GM19099 (cell line): ENCODE measurements around the gene SPRING1.

Experiments
- POLR2A ChIP-seq: IDR thresholded peaks from 3 replicates; pipeline ENCODE4 v1.6.1; 2011; ENCODE audit warnings: low read depth; ENCODE audit not compliant: insufficient read length; ENCODE audit errors: extremely low read depth

SPRING1 gene

DNA sequence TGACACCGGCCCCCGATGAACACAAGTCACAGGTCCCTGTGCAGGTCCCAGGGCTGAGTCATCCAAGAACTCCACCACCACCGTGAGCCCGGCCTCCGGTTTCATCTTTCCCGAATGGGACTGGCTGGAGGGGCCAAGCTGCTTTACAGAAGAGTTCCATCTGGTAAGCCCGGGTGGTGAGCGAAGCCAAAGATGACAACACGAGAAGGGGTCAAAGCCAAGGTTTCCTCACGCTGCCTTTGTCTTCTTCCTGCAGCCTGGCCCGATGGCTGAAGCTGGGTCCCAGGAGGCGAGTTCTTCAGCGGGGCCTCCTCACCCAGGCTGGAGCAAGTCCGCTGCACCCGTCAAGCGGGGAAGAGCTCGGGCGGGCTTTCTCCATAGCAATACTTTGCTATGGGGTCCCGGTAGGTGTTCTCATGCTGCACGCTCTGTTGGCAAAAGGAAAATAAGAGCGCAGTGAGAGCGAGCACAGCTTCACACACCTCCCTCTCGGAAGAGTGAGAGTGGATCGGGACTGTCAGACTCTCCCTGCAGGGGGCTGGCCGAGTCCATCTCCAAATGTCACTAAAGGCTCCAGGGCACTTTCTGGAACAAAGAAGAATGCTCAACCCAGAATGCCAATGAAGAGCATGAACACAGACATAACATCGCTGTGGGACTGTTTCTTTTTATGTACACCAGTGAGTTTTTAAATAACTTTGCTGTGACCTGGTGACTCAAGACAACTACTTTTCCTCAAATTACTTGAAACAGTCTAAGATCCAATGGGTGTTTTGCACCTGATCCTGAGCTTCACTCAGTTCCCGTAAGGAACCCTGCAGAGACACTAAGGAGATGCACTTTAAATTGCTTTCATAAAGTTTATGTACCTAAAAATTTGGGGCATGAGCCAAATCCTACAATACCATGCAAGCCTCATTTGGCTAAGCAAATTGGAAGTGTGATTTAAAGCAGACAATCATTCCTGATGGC, 20.1 kb downstream of the SPRING1 start:
- no peak for TF ChIP-seq POLR2A

GRCh38 chr12:116714175-116714574, 23.7 kb downstream of the SPRING1 start:
- no peak for TF ChIP-seq POLR2A

DNA sequence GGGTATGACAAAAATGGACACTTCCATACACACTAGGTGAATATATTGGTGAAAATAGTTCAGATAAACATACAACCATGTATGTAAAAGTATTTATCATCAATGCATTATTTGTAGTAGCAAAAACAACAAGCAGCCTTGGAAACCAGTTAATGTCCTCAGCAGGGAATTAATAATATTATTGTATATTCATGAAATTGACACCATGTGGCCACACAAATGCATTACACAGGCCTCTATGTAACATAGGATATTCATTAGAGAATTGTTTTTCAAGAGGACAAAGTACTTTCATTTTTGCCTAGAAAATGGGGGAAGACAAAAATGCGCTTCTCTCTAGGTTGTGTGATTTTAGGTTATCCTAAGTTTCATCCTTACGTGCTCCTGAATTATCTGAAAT, 24.3 kb downstream of the SPRING1 start:
- no peak for TF ChIP-seq POLR2A

DNA sequence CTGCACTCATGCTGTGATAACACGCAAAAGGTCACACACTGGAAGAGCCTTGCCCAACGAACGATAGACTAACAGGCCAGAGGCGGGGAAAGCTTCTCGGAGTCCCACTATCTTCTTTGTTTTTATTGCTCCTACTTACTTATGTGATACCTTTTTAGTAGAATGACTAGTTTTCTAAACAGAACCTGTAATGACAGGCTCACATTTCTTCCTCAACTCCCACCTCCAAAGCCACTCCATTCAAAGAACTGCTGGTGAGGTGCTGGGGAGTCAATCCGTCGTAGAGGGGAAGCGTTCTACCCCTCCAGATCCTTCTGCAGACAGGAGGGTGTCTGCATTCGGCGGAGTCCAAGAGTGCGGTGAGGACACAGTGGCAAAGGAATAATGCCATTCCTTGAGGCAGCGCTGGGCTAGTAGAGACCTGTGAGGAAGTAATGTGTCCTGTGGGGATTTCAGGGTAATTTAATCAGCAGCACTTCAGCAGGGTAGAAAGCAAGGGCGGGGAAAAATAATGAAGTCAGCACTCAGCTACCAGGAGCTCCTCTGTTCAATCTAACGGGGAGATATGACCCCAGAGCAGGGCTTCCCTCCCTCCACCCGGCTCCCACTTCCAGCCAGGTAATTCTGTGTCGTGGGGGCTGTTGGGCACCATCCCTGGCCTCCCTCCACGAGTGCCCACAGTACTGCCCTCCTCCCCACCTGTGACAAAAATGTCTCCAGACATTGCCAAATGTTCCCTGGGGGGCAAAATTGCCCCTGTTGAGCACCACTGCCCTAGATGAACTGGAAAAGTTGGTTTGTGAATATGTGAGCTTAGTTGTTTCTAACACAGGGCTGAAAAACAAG, 25.2 kb downstream of the SPRING1 start:
- TF ChIP-seq POLR2A = no peak

DNA sequence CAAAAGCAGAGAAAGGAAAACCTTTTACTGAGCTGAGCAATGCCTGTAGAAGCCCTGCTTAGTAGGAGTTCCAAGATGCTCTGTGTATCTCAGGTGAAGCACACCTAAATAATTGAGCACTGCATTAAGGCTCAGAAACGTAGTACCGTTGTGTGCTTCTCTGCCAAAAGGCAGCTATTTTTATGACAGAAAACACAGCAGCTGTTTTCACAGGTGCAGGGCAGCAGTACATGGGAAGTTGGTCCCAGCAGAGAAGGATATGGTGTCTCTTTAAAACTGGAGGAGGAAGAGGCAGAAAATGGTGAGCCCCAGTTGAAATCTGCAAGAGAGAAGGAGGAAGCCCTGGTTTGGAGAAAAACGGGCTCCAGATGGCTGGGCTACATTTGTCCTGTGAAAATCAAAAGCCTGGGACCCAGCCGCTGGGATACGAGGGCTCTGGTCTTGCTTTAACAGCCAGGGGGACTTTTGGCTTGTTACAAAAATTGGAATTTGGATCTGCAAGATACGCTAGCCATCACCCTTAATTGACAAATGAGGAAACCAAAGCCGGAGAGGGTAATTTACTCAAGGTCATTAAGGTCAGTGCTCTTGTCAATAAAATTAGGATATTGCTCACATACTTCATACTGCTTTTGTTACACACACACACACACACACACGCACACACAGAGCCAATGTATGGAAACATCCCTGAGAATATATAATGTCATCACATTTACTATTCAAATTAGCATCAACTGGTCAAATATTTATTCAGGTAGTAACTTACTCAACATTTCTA, 27.3 kb downstream of the SPRING1 start:
- TF ChIP-seq POLR2A = no peak

- TF ChIP-seq POLR2A = no peak
Observed at GRCh38 chr12:116709768-116710167, 28.1 kb downstream of the SPRING1 start.

DNA sequence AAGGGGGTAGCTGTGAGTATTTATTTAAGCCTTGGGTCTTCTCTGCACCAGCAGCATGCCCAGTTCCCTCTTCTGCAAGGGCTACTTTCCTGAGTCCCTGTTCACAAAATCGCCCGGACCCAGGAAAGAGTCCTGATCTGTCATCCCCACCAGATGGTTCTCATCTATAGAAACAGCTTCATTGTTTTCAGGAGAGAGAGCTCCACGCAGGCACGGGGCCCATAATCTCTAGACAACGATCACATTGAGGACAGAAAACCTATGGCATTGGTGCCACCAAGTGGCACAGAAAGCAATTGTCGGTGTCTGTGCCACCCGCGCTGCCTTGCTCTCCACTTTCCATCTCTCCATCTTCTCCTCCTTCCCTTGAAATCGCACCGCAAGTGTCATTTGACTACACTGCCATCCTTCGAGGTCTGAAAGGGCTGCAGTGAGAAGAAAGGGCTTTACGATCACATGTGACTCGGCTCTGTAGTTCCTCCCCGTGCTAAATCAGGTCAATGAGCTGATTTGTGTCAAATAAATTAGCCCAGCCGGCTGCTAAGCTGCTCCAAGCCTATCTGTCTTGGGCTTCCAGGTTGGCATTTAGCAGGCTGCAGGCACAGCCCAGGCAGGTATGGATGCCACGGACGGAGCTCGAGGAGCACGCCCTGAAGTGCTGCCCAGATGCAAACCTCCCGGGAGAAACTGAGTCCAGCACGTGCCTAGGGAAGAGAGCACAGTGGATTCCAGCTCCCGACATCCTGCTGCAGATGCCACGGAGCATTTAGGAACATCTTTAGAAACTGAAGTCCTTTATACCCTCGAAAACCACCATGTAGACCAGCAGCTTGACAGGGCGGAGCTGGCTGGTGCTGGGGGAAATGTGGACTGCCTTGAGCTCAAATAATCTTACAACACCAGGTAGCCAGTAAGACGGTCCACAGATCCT, 28.8 kb downstream of the SPRING1 start:
- no peak for TF ChIP-seq POLR2A

DNA sequence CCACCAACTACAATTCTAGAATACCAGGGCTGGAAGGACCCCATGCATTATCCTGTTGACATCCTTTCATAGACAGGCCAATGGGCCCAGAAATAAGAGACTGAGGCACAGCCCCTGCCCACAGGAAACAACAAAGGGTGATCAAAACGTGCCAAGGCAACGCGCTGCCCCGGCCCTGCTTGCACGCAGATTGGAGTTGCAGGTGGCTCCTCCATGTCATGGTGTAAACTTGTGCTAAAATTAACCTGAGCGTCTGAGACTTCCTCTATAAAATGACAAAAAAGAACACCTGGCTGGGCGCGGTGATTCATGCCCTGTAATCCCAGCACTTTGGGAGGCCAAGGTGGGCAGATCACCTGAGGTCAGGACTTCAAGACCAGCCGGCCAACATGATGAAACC, 30.1 kb downstream of the SPRING1 start:
- no peak for TF ChIP-seq POLR2A

GRCh38 chr12:116703214-116703795, 34.6 kb downstream of the SPRING1 start:
- TF ChIP-seq POLR2A = no peak

DNA sequence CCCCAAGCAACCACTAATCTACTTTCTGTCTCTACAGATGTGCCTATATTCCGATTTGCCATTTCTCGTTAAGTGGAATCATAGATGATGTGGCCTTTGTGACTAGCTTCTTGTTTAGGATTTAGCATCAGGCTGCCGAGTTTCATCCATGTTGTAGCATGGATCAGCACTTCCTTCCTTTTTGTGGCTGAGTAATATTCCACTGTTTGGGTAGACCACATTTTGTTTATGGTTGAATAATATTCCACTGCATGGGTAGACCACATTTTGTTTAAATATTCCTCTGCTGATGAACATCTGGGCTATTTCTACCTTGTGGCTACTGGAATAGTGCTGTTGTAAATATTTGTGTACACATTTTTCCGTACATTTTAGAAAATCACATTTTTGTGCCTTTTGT, 36.4 kb downstream of the SPRING1 start:
- TF ChIP-seq POLR2A = no peak

DNA sequence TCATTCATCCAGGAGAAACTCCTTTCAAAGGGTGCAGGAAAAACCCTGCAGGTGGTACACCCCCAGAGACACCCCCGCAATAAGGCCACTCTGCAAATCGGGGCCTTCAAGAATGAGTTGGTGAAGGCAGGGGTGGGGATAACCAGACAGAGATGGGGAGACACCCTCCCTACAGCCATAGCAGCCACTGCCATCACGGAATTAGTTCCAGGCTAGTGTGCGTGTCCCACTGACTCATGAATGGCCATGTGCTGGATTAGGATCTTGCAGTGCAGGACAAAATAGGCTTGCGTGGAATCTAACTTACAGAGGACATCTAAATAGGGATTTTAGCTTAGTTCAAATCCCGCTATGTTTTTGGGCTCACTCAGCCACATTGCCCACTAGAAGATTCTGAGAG, 37.8 kb downstream of the SPRING1 start:
- no peak for TF ChIP-seq POLR2A

DNA sequence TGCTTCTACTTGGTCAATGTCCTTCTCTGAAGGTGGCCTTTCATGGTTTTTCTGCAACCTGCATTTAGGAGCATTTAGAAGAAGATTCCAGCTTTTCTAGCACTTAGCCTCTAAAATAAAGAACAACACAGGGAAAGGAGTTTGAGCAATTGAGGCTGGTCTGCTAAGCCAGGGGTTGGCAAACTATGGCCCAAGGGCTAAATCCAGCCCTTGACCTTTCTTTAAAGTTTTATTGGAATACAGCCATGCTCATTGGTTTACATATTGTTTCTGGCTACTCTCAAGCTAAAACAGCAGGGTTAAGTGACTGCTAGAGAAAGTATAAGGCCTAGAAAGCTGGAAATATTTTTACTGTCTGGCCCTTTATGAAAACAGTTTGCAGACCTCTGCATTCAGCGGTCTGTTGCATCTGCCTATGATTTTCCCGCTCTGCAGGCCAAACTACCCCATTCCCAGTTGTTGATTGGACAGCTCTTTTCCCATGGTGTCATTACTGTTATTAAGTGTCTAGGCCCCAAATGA, 39.3 kb downstream of the SPRING1 start:
- TF ChIP-seq POLR2A = no peak

- TF ChIP-seq POLR2A = no peak
Observed at GRCh38 chr12:116698116-116698515, 39.8 kb downstream of the SPRING1 start.

GRCh38 chr12:116697716-116698115, 40.2 kb downstream of the SPRING1 start:
- TF ChIP-seq POLR2A = no peak

DNA sequence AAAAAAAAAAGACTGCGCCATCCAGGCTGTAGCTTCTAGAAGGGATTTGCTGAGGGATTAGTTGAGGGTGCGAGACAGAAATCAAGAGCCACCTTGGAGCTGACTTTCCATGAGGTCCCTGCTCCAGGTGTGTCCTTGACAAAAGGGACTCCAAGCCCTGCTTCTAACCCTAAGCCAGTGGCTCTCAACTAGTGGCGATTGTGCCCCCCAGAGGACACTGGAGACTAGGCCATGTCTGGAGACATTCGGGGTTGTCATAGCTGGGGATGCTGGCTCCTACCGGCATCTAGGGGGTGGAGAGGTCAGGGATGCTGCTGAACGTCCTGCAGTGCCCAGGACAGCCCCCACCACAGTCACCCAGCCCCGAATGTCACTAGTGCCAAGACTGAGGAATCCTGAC, 40.6 kb downstream of the SPRING1 start:
- TF ChIP-seq POLR2A = no peak
